HG03175 (cell line): ENCODE measurements around the gene RFPL4AL1.

Experiments
- ATAC-seq: cut with Tn5 transposase; IDR thresholded peaks from one replicate; pipeline ENCODE4 v1.9.1; 2021; ENCODE audit warnings: mild to moderate bottlenecking, moderate library complexity; ENCODE audit not compliant: unreplicated experiment

RFPL4AL1 gene

DNA sequence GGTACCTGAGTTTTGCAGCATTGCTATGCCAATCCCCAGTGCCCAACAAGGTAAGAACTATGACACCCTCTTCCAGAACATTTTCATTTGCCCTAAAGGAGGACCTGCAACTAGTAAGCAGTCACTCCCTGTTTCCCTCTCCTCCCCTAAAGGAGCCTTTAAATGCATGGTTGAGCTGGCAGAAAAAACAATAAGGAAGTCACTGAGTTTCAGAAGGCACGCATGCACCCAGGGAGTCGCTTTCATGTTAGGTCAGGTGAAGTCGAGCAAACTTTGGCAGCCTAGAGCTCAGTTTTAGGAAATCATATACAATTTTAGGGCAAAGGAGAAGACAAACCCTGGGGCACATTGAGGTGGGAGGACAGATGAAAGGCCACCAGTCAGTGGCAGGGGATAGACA lies 51.1 kb downstream of the RFPL4AL1 start:
- ATAC-seq: no peak
